Measurements from ENCODE around the gene BCL11A. TPM values are rescaled to one million over a fixed set of nuclear protein-coding genes. Genes with fewer than 3 reads are reported as not detected.

The BCL11A gene
- total RNA-seq, 1 experiment from 2014 or later: 1.3 TPM

GRCh38 chr2:60485550-60485949 lies 67.9 kb downstream of the BCL11A start:
- CTCF ChIA-PET: no interaction called here
- intact Hi-C loops (cut with micrococcal nuclease; ENCODE audit: unreplicated experiment): no loop called here
- Histone ChIP-seq H3K27ac (ENCODE audit: low read depth, low read length, poor library complexity, severe bottlenecking) (no peak overlapping the region), H3K4me3 (ENCODE audit: low read depth, low read length, poor library complexity, severe bottlenecking) (no peak overlapping the region), H3K9me3 (ENCODE audit: low read depth, low read length, poor library complexity, severe bottlenecking) (no peaks in the 10 kb centered on the region), H3K36me3 (ENCODE audit: insufficient read depth, low read length, poor library complexity, severe bottlenecking) (no peaks in the 10 kb centered on the region), H3K4me1 (ENCODE audit: insufficient read depth, low read length, poor library complexity, severe bottlenecking) (no peaks in the 10 kb centered on the region), H3K27me3 (replicated peaks; ENCODE audit: insufficient read depth, low read depth, low read length, poor library complexity) (peaks cover 64% of the 10 kb centered on the region)
- POLR2A ChIA-PET (ENCODE audit: low non-redundant PET): no interaction called here
- no peak for TF ChIP-seq CTCF (conservative IDR thresholded peaks at IDR 0.05; ENCODE audit: low read depth, low read length)
- no peak for TF ChIP-seq EZH2 (IDR thresholded peaks at IDR 0.05; ENCODE audit: borderline replicate concordance, low read depth, low read length, poor library complexity, severe bottlenecking)
- DNase-seq (ENCODE audit: low spot score): no peak
- BruUV-seq (replicated peaks): no TSS peak

- POLR2A ChIA-PET (ENCODE audit: low non-redundant PET): no interaction called here
- no peaks in the 10 kb centered on the region for H3K36me3 ChIP-seq (ENCODE audit: insufficient read depth, low read length, poor library complexity, severe bottlenecking)
- peaks cover 59% of the 10 kb centered on the region for H3K27me3 ChIP-seq (replicated peaks; ENCODE audit: insufficient read depth, low read depth, low read length, poor library complexity)
- TF ChIP-seq CTCF (conservative IDR thresholded peaks at IDR 0.05; ENCODE audit: low read depth, low read length): no peak
- no peak for TF ChIP-seq EZH2 (IDR thresholded peaks at IDR 0.05; ENCODE audit: borderline replicate concordance, low read depth, low read length, poor library complexity, severe bottlenecking)
- intact Hi-C loops (cut with micrococcal nuclease; ENCODE audit: unreplicated experiment): no loop called here
- DNase-seq (ENCODE audit: low spot score): no peak
- no TSS peak for BruUV-seq (replicated peaks)
- H3K4me1 ChIP-seq (ENCODE audit: insufficient read depth, low read length, poor library complexity, severe bottlenecking): no peaks in the 10 kb centered on the region
- CTCF ChIA-PET: no interaction called here
- H3K9me3 ChIP-seq (ENCODE audit: low read depth, low read length, poor library complexity, severe bottlenecking): no peaks in the 10 kb centered on the region
- no peak overlapping the region for H3K4me3 ChIP-seq (ENCODE audit: low read depth, low read length, poor library complexity, severe bottlenecking)
- H3K27ac ChIP-seq (ENCODE audit: low read depth, low read length, poor library complexity, severe bottlenecking): no peak overlapping the region
Measured at GRCh38 chr2:60485055-60485454, 68.4 kb downstream of the BCL11A start.

GRCh38 chr2:60484133-60484645 lies 69.3 kb downstream of the BCL11A start:
- no peaks in the 10 kb centered on the region for H3K36me3 ChIP-seq (ENCODE audit: insufficient read depth, low read length, poor library complexity, severe bottlenecking)
- H3K4me1 ChIP-seq (ENCODE audit: insufficient read depth, low read length, poor library complexity, severe bottlenecking): no peaks in the 10 kb centered on the region
- no peak overlapping the region for H3K27ac ChIP-seq (ENCODE audit: low read depth, low read length, poor library complexity, severe bottlenecking)
- DNase-seq (ENCODE audit: low spot score): no peak
- intact Hi-C loops (cut with micrococcal nuclease; ENCODE audit: unreplicated experiment): no loop called here
- ChIA-PET CTCF (no interaction called here), POLR2A (ENCODE audit: low non-redundant PET) (no interaction called here)
- no peaks in the 10 kb centered on the region for H3K9me3 ChIP-seq (ENCODE audit: low read depth, low read length, poor library complexity, severe bottlenecking)
- BruUV-seq (replicated peaks): no TSS peak
- TF ChIP-seq CTCF (conservative IDR thresholded peaks at IDR 0.05; ENCODE audit: low read depth, low read length): no peak
- TF ChIP-seq EZH2 (IDR thresholded peaks at IDR 0.05; ENCODE audit: borderline replicate concordance, low read depth, low read length, poor library complexity, severe bottlenecking): no peak
- peaks cover 50% of the 10 kb centered on the region for H3K27me3 ChIP-seq (replicated peaks; ENCODE audit: insufficient read depth, low read depth, low read length, poor library complexity)
- H3K4me3 ChIP-seq (ENCODE audit: low read depth, low read length, poor library complexity, severe bottlenecking): no peak overlapping the region

Measured in A673 (cell line).